Neural cell (in vitro differentiated cells): ENCODE results near the gene PTGER1.

Source experiments
- EP300 ChIP-seq: fragments of 450-650 bp; conservative IDR thresholded peaks from 2 replicates; pipeline ENCODE4 v1.6.1; 2014; ENCODE audit warnings: antibody characterized with exemption, mild to moderate bottlenecking, moderate library complexity; ENCODE audit not compliant: poor library complexity, severe bottlenecking
- MXI1 ChIP-seq: fragments of 450-650 bp; conservative IDR thresholded peaks from 2 replicates; pipeline ENCODE4 v1.6.1; 2014; ENCODE audit warnings: antibody characterized with exemption, mild to moderate bottlenecking; ENCODE audit not compliant: poor library complexity, severe bottlenecking
- RAD21 ChIP-seq: fragments of 450-650 bp; conservative IDR thresholded peaks from 2 replicates; pipeline ENCODE4 v1.6.1; 2014; ENCODE audit warnings: antibody characterized with exemption, mild to moderate bottlenecking, moderate library complexity
- SMC3 ChIP-seq: fragments of 450-650 bp; conservative IDR thresholded peaks from 2 replicates; pipeline ENCODE4 v1.6.1; 2014; ENCODE audit warnings: antibody characterized with exemption, mild to moderate bottlenecking, moderate library complexity; ENCODE audit not compliant: poor library complexity
- TAF1 ChIP-seq: IDR thresholded peaks from 2 replicates; pipeline ENCODE4 v1.6.1; 2012; ENCODE audit warnings: low read depth
- TF ChIP-seq, protein P1 (sequence below): fragments of 450-650 bp; IDR thresholded peaks from 2 replicates; pipeline ENCODE4 v1.5.1; 2014; ENCODE audit warnings: antibody characterized with exemption, mild to moderate bottlenecking, moderate library complexity; ENCODE audit not compliant: poor library complexity, severe bottlenecking
- TF ChIP-seq, protein P2 (sequence below): IDR thresholded peaks from 2 replicates; pipeline ENCODE4 v1.6.1; 2012; ENCODE audit warnings: borderline replicate concordance

GRCh38 chr19:14449321-14449720 lies 25.8 kb downstream of the PTGER1 start:
- TF ChIP-seq, protein P1, sequence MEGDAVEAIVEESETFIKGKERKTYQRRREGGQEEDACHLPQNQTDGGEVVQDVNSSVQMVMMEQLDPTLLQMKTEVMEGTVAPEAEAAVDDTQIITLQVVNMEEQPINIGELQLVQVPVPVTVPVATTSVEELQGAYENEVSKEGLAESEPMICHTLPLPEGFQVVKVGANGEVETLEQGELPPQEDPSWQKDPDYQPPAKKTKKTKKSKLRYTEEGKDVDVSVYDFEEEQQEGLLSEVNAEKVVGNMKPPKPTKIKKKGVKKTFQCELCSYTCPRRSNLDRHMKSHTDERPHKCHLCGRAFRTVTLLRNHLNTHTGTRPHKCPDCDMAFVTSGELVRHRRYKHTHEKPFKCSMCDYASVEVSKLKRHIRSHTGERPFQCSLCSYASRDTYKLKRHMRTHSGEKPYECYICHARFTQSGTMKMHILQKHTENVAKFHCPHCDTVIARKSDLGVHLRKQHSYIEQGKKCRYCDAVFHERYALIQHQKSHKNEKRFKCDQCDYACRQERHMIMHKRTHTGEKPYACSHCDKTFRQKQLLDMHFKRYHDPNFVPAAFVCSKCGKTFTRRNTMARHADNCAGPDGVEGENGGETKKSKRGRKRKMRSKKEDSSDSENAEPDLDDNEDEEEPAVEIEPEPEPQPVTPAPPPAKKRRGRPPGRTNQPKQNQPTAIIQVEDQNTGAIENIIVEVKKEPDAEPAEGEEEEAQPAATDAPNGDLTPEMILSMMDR = no peak
- TF ChIP-seq MXI1 (no peak), EP300 (no peak), TAF1 (no peak), SMC3 (no peak), RAD21 (no peak)
- TF ChIP-seq, protein P2, sequence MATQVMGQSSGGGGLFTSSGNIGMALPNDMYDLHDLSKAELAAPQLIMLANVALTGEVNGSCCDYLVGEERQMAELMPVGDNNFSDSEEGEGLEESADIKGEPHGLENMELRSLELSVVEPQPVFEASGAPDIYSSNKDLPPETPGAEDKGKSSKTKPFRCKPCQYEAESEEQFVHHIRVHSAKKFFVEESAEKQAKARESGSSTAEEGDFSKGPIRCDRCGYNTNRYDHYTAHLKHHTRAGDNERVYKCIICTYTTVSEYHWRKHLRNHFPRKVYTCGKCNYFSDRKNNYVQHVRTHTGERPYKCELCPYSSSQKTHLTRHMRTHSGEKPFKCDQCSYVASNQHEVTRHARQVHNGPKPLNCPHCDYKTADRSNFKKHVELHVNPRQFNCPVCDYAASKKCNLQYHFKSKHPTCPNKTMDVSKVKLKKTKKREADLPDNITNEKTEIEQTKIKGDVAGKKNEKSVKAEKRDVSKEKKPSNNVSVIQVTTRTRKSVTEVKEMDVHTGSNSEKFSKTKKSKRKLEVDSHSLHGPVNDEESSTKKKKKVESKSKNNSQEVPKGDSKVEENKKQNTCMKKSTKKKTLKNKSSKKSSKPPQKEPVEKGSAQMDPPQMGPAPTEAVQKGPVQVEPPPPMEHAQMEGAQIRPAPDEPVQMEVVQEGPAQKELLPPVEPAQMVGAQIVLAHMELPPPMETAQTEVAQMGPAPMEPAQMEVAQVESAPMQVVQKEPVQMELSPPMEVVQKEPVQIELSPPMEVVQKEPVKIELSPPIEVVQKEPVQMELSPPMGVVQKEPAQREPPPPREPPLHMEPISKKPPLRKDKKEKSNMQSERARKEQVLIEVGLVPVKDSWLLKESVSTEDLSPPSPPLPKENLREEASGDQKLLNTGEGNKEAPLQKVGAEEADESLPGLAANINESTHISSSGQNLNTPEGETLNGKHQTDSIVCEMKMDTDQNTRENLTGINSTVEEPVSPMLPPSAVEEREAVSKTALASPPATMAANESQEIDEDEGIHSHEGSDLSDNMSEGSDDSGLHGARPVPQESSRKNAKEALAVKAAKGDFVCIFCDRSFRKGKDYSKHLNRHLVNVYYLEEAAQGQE = no peak
